ENCODE measurements around the gene CDKAL1. TPM values are rescaled to one million over a fixed set of nuclear protein-coding genes. Genes with fewer than 3 reads are reported as not detected.
A peak's percentile ranks its signal among the peaks of the same experiment; 100 is the strongest.

CDKAL1 gene
- total RNA-seq, 1 experiment from 2014 or later = 21.8 TPM

DNA sequence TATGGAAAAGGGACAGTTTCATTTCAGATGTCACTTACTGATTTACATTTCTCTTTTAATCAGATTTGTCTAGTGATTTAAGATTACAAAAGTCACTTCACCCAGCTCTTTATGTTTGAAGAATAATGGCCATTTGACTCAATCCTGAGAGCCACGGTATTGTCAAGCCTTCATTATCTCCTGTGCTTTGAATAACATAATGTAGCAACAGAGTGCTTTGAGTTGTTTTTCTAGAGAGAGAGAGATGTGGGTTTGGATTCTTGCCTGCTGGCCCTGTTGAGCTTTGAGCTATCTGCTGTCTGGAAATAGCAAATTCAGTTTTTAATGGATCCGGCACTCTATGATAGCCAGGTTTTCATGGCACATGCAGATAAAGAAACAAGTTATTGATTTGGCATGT is 580.9 kb downstream of the CDKAL1 start:
- Histone ChIP-seq H3K27ac (no peak overlapping the region), H3K4me1 (no peaks in the 10 kb centered on the region), H3K9me3 (replicated peaks) (no peaks in the 10 kb centered on the region), H3K36me3 (no peaks in the 10 kb centered on the region), H3K4me3 (no peak overlapping the region), H3K27me3 (no peaks in the 10 kb centered on the region)
- DNase-seq = no peak

- H3K9me3 ChIP-seq (replicated peaks) = no peaks in the 10 kb centered on the region
- no peaks in the 10 kb centered on the region for H3K4me1 ChIP-seq
- H3K4me3 ChIP-seq = no peak overlapping the region
- H3K27me3 ChIP-seq = no peaks in the 10 kb centered on the region
- DNase-seq = no peak
- no peak overlapping the region for H3K27ac ChIP-seq
- H3K36me3 ChIP-seq = no peaks in the 10 kb centered on the region
Measured at GRCh38 chr6:21116736-21117135, 582.5 kb downstream of the CDKAL1 start.

GRCh38 chr6:21118216-21118780 is 584.0 kb downstream of the CDKAL1 start:
- DNase-seq = no peak
- H3K9me3 ChIP-seq (replicated peaks) = no peaks in the 10 kb centered on the region
- H3K4me1 ChIP-seq = no peaks in the 10 kb centered on the region
- H3K4me3 ChIP-seq = no peak overlapping the region
- H3K36me3 ChIP-seq = no peaks in the 10 kb centered on the region
- no peak overlapping the region for H3K27ac ChIP-seq
- H3K27me3 ChIP-seq = no peaks in the 10 kb centered on the region

- Histone ChIP-seq H3K27ac (no peak overlapping the region), H3K4me1 (no peaks in the 10 kb centered on the region), H3K9me3 (replicated peaks) (no peaks in the 10 kb centered on the region)
Measured at GRCh38 chr6:21121636-21122136, 587.4 kb downstream of the CDKAL1 start.

DNA sequence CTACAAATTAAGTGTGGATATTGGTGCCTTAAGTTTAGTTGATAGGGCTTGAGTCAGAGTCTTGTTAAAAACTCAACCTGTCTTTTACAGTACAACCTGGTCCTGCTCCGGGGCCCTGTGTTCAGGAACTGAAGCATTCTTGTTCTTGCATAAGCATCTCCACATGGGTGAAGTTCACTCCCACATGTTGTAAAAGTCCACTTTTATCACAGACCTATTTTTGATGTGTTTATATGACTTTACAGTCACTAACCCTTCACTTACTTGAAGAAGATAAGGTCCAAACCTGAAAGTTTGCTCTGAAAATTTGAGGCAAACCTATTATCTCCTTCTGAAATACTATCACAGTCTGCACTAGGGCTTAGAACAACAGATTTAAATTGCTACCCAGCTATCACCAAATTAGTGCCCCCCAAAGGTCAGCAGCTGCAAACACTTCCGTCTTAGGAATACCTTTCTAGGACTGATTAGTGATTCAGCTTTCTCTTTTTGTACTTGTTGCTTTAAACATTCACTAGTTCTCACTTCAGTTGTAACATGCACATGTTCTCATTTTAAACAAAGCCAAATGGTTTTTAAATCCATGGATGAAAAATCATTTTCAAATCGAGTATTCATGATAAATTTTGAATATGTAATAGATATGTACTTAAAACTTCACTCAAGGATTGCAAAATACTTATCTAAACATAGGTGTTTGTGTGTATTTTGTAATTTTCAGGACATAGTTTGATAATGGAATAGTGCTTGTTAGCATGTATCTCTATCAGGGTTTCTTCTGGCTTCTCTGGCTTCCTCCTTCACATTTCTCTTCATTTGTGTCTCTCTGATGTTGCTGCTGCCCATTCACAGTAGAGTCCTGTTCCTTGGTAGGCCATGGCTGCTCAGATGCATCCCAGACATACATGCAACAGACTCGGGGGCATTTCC is 589.5 kb downstream of the CDKAL1 start:
- no peak for DNase-seq
- Histone ChIP-seq H3K4me3 (no peak overlapping the region), H3K27ac (no peak overlapping the region), H3K4me1 (no peaks in the 10 kb centered on the region), H3K27me3 (no peaks in the 10 kb centered on the region), H3K36me3 (no peaks in the 10 kb centered on the region), H3K9me3 (replicated peaks) (no peaks in the 10 kb centered on the region)

More at GRCh38 chr6:21121636-21122136, 587.4 kb downstream of the CDKAL1 start:
- no peaks in the 10 kb centered on the region for H3K36me3 ChIP-seq
- no peak overlapping the region for H3K4me3 ChIP-seq
- DNase-seq = no peak
- no peaks in the 10 kb centered on the region for H3K27me3 ChIP-seq

DNA sequence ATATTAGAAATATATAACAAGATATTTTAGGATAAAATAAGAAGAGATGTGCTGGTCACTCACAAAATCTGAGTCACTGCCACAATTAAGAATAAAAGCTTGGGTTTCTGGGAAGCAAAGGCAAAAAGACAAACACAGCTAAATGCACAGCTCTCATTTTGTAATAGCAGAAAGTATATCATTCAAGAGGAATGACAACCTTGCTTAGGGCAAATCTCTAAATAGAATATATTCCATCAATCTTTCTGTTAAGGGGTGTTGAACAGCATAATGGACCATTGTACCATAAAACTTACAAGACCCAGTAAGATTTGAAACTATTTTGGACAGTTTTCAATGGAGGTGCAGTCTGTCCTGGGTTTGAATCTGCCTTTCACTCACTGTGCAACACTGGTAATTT is 594.3 kb downstream of the CDKAL1 start:
- DNase-seq = no peak
- Histone ChIP-seq H3K36me3 (no peaks in the 10 kb centered on the region), H3K9me3 (replicated peaks) (no peaks in the 10 kb centered on the region), H3K27me3 (no peaks in the 10 kb centered on the region), H3K4me3 (no peak overlapping the region), H3K4me1 (no peaks in the 10 kb centered on the region), H3K27ac (no peak overlapping the region)

- H3K27ac ChIP-seq = no peak overlapping the region
- DNase-seq = no peak
Measured at GRCh38 chr6:21131406-21131805, 597.1 kb downstream of the CDKAL1 start.

GRCh38 chr6:21132446-21132845 is 598.2 kb downstream of the CDKAL1 start:
- Histone ChIP-seq H3K27me3 (no peaks in the 10 kb centered on the region), H3K27ac (no peak overlapping the region), H3K4me1 (no peaks in the 10 kb centered on the region), H3K36me3 (no peaks in the 10 kb centered on the region), H3K4me3 (no peak overlapping the region), H3K9me3 (replicated peaks) (no peaks in the 10 kb centered on the region)
- no peak for DNase-seq

More at GRCh38 chr6:21131406-21131805, 597.1 kb downstream of the CDKAL1 start:
- Histone ChIP-seq H3K27me3 (no peaks in the 10 kb centered on the region), H3K4me1 (no peaks in the 10 kb centered on the region), H3K36me3 (no peaks in the 10 kb centered on the region), H3K4me3 (no peak overlapping the region), H3K9me3 (replicated peaks) (no peaks in the 10 kb centered on the region)

- peak in 1 of 2 experiments; percentile 3 for DNase-seq
- H3K27me3 ChIP-seq = no peaks in the 10 kb centered on the region
- no peaks in the 10 kb centered on the region for H3K9me3 ChIP-seq (replicated peaks)
- H3K27ac ChIP-seq = no peak overlapping the region
- no peaks in the 10 kb centered on the region for H3K4me1 ChIP-seq
- no peaks in the 10 kb centered on the region for H3K36me3 ChIP-seq
- no peak overlapping the region for H3K4me3 ChIP-seq
Measured at GRCh38 chr6:21132856-21133838, 598.9 kb downstream of the CDKAL1 start.

GRCh38 chr6:21133901-21134300 is 599.6 kb downstream of the CDKAL1 start:
- H3K9me3 ChIP-seq (replicated peaks) = no peaks in the 10 kb centered on the region
- H3K4me1 ChIP-seq = no peaks in the 10 kb centered on the region
- no peaks in the 10 kb centered on the region for H3K27me3 ChIP-seq
- H3K27ac ChIP-seq = no peak overlapping the region
- DNase-seq = no peak
- H3K4me3 ChIP-seq = no peak overlapping the region
- no peaks in the 10 kb centered on the region for H3K36me3 ChIP-seq

GRCh38 chr6:21134356-21134755 is 600.1 kb downstream of the CDKAL1 start:
- Histone ChIP-seq H3K27ac (no peak overlapping the region), H3K36me3 (no peaks in the 10 kb centered on the region), H3K9me3 (replicated peaks) (no peaks in the 10 kb centered on the region), H3K4me3 (no peak overlapping the region), H3K27me3 (no peaks in the 10 kb centered on the region), H3K4me1 (no peaks in the 10 kb centered on the region)
- no peak for DNase-seq

DNA sequence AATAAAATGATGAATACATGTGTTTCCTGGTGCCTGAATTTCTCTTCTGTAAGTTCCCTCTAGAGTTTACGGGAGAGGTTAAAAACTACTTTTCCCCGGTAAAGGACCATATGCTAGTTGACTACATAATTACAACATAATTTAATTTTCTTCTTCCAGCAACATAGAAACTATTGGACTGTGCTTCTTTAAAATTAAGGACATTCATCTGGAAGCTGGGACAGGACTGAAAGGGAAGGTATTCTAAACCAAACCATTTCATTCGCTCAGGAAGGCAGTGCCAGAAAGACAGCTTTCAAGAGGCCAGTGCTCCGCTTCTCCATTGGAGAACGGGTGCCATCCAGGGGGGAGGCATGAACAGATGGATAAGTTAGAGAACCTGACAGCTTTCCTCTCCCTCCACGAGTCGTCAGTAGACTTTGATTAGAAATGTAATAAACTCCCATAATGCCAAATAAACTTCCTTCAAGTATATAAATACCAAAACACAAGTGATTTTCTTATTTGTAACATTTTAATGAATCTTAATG is 601.3 kb downstream of the CDKAL1 start:
- Histone ChIP-seq H3K27me3 (no peaks in the 10 kb centered on the region), H3K4me1 (no peaks in the 10 kb centered on the region), H3K36me3 (no peaks in the 10 kb centered on the region), H3K27ac (no peak overlapping the region), H3K9me3 (replicated peaks) (no peaks in the 10 kb centered on the region), H3K4me3 (no peak overlapping the region)
- no peak for DNase-seq

DNA sequence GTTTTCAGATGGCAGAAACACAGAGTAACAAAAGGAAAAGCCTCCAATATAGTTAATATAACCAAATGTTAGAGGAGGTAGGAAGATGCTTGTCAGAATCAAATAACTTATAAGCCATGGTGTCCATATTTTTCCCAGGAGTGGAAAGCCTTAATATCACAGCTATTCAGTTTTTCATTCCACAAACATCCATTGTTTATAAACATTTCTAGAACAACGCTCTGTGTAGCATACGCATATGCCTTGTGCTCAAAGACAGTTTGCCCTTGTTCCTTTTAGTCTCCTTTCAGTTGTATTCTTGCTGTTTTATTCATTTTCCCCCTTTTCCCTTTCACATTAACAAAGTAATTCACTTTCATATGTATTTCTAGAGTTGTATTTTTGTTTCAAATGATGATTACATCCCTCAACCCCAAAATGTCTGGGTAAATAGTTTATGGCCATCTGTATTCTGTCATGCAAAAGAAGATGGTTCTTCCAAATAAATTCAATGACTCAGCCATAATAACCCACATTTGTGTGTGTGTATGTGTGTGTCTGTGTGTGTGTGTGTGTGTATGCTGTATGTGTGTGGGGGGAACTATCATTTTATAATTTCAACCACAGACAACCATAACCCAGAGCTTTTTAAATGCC is 603.6 kb downstream of the CDKAL1 start:
- no peaks in the 10 kb centered on the region for H3K4me1 ChIP-seq
- no peak overlapping the region for H3K27ac ChIP-seq
- no peak for DNase-seq
- H3K36me3 ChIP-seq = no peaks in the 10 kb centered on the region
- no peaks in the 10 kb centered on the region for H3K27me3 ChIP-seq
- no peak overlapping the region for H3K4me3 ChIP-seq
- no peaks in the 10 kb centered on the region for H3K9me3 ChIP-seq (replicated peaks)
